ENCODE data around the gene CLDN24. TPM values are rescaled to one million over a fixed set of nuclear protein-coding genes. Genes with fewer than 3 reads are reported as not detected.

CLDN24 gene
- total RNA-seq, 1 donor from 2014 or later: not detected

DNA sequence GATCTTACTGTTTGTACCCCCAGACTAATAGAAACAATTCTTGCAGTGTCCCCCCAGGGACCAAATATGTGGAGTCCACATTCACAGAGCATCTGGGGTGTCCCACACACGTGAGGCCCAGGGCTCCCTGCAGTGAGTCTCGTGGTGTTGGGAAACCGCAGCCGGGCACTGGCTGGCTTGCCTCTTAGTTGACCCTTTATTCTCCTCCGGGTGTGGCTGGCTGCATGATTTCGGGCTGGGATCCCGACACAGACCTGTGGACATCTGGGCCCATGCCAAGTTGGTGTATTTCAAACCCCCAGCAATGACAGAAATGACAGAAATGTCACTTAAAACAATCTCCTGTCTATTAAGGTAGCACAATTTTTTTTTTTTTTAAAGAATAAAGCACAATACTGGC, 15.6 kb upstream of the CLDN24 start:
- H3K4me1 ChIP-seq: peaks cover 4% of the 10 kb centered on the region
- TF ChIP-seq, protein P1, sequence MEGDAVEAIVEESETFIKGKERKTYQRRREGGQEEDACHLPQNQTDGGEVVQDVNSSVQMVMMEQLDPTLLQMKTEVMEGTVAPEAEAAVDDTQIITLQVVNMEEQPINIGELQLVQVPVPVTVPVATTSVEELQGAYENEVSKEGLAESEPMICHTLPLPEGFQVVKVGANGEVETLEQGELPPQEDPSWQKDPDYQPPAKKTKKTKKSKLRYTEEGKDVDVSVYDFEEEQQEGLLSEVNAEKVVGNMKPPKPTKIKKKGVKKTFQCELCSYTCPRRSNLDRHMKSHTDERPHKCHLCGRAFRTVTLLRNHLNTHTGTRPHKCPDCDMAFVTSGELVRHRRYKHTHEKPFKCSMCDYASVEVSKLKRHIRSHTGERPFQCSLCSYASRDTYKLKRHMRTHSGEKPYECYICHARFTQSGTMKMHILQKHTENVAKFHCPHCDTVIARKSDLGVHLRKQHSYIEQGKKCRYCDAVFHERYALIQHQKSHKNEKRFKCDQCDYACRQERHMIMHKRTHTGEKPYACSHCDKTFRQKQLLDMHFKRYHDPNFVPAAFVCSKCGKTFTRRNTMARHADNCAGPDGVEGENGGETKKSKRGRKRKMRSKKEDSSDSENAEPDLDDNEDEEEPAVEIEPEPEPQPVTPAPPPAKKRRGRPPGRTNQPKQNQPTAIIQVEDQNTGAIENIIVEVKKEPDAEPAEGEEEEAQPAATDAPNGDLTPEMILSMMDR (IDR thresholded peaks at IDR 0.05): no peak
- no peak for DNase-seq
- H3K9me3 ChIP-seq: no peaks in the 10 kb centered on the region
- no peak overlapping the region for H3K4me3 ChIP-seq
- H3K27ac ChIP-seq: no peak overlapping the region
- no peaks in the 10 kb centered on the region for H3K36me3 ChIP-seq
- ATAC-seq: no peak
- no peaks in the 10 kb centered on the region for H3K27me3 ChIP-seq (ENCODE audit: low read depth)
- intact Hi-C loops (cut with DNase I): no loop called here

GRCh38 chr4:183337349-183337748, 15.1 kb upstream of the CLDN24 start:
- Histone ChIP-seq H3K27me3 (ENCODE audit: low read depth) (no peaks in the 10 kb centered on the region), H3K4me3 (no peak overlapping the region), H3K36me3 (no peaks in the 10 kb centered on the region), H3K27ac (no peak overlapping the region), H3K4me1 (no peaks in the 10 kb centered on the region), H3K9me3 (no peaks in the 10 kb centered on the region)
- TF ChIP-seq, protein P1 (IDR thresholded peaks at IDR 0.05): no peak
- no peak for ATAC-seq
- no peak for DNase-seq
- intact Hi-C loops (cut with DNase I): no loop called here

- Histone ChIP-seq H3K9me3 (no peaks in the 10 kb centered on the region), H3K4me3 (no peak overlapping the region), H3K27me3 (ENCODE audit: low read depth) (no peaks in the 10 kb centered on the region), H3K27ac (no peak overlapping the region), H3K4me1 (no peaks in the 10 kb centered on the region), H3K36me3 (no peaks in the 10 kb centered on the region)
- TF ChIP-seq, protein P1 (IDR thresholded peaks at IDR 0.05): no peak
- DNase-seq (no peak), ATAC-seq (no peak)
- intact Hi-C loops (cut with DNase I): no loop called here
Observed at GRCh38 chr4:183335369-183335940, 13.2 kb upstream of the CLDN24 start.

GRCh38 chr4:183333983-183334382, 11.8 kb upstream of the CLDN24 start:
- no peaks in the 10 kb centered on the region for H3K9me3 ChIP-seq
- ATAC-seq (no peak), DNase-seq (no peak)
- no peaks in the 10 kb centered on the region for H3K4me1 ChIP-seq
- intact Hi-C loops (cut with DNase I): no loop called here
- TF ChIP-seq, protein P1 (IDR thresholded peaks at IDR 0.05): no peak
- H3K36me3 ChIP-seq: no peaks in the 10 kb centered on the region
- no peak overlapping the region for H3K4me3 ChIP-seq
- H3K27ac ChIP-seq: no peak overlapping the region
- H3K27me3 ChIP-seq (ENCODE audit: low read depth): no peaks in the 10 kb centered on the region

DNA sequence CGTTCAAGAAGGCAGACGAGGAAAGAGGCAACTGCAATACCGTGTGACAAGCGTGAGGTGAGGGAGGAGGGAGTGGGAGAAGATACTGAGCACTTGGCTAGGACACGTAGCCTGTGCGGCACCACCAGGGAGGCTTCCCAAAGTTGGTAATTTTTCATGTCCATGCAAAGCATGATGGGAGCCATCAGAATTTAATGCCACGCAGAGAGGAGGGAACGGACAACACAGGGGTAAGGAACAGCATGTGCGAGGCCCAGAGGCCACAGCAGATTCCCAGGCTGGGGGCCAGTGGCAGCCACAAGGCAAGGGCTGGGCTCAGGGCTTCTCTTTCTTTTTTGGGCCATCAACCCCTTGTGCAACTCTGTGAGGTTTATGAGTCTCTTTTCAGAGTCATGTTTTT, 11.0 kb upstream of the CLDN24 start:
- no peaks in the 10 kb centered on the region for H3K36me3 ChIP-seq
- H3K4me1 ChIP-seq: no peaks in the 10 kb centered on the region
- DNase-seq (no peak), ATAC-seq (no peak)
- intact Hi-C loops (cut with DNase I): no loop called here
- H3K4me3 ChIP-seq: no peak overlapping the region
- TF ChIP-seq, protein P1 (IDR thresholded peaks at IDR 0.05): no peak
- no peaks in the 10 kb centered on the region for H3K9me3 ChIP-seq
- no peaks in the 10 kb centered on the region for H3K27me3 ChIP-seq (ENCODE audit: low read depth)
- no peak overlapping the region for H3K27ac ChIP-seq

Data from lower lobe of right lung (tissue), 2 donors.